Mesendoderm (in vitro differentiated cells): ENCODE data around the gene CD300E.

Experiments used
- DNase-seq: peaks from one replicate; pipeline ENCODE4 v3.0.0; 2013
- H2AK5ac ChIP-seq: 2 replicates; pipeline ENCODE4 v1.6.1; 2013; ENCODE audit warnings: low read length, inconsistent platforms
- H2BK120ac ChIP-seq: 2 replicates; pipeline ENCODE4 v1.6.1; 2013; ENCODE audit warnings: low read depth, mild to moderate bottlenecking, low read length, moderate library complexity, mixed read lengths
- H2BK15ac ChIP-seq: replicated peaks from 2 replicates; pipeline ENCODE4 v1.6.1; 2013; ENCODE audit warnings: low read depth, mild to moderate bottlenecking, moderate library complexity
- H2BK5ac ChIP-seq: 2 replicates; pipeline ENCODE4 v1.6.1; 2013; ENCODE audit warnings: low read length, inconsistent platforms
- H3K18ac ChIP-seq: 2 replicates; pipeline ENCODE4 v1.6.1; 2013; ENCODE audit warnings: mild to moderate bottlenecking, low read length, mixed read lengths
- H3K23ac ChIP-seq: one replicate; pipeline ENCODE4 v1.6.1; 2013; ENCODE audit warnings: low read length
- H3K27ac ChIP-seq: 2 replicates; pipeline ENCODE4 v1.5.1; 2013; ENCODE audit warnings: low read depth, mild to moderate bottlenecking, inconsistent platforms, low read length, moderate library complexity
- H3K27me3 ChIP-seq: 2 replicates; pipeline ENCODE4 v1.6.1; 2013; ENCODE audit warnings: low read length, control low read depth, mild to moderate bottlenecking, inconsistent platforms; ENCODE audit not compliant: insufficient read depth, poor library complexity
- H3K36me3 ChIP-seq: 2 replicates; pipeline ENCODE4 v1.6.1; 2013; ENCODE audit warnings: low read length, inconsistent platforms; ENCODE audit not compliant: control insufficient read depth, insufficient read depth
- H3K4ac ChIP-seq: one replicate; pipeline ENCODE4 v1.6.1; 2013; ENCODE audit warnings: low read depth, mild to moderate bottlenecking, low read length, moderate library complexity
- H3K4me1 ChIP-seq: 2 replicates; pipeline ENCODE4 v1.6.1; 2013; ENCODE audit warnings: low read depth, low read length, inconsistent platforms; ENCODE audit not compliant: control insufficient read depth
- H3K4me2 ChIP-seq: 2 replicates; pipeline ENCODE4 v1.6.1; 2013; ENCODE audit warnings: low read length
- H3K4me3 ChIP-seq: 2 replicates; pipeline ENCODE4 v1.5.1; 2013; ENCODE audit warnings: mild to moderate bottlenecking, low read length
- H3K56ac ChIP-seq: one replicate; pipeline ENCODE4 v1.6.1; 2013; ENCODE audit warnings: low read length
- H3K79me1 ChIP-seq: 2 replicates; pipeline ENCODE4 v1.6.1; 2013; ENCODE audit warnings: low read length, inconsistent platforms
- H3K79me2 ChIP-seq: 2 replicates; pipeline ENCODE4 v1.6.1; 2013; ENCODE audit warnings: mild to moderate bottlenecking, low read length; ENCODE audit not compliant: control insufficient read depth, insufficient read depth
- H3K9ac ChIP-seq: 2 replicates; pipeline ENCODE4 v1.6.1; 2013; ENCODE audit warnings: low read length, inconsistent platforms
- H4K5ac ChIP-seq: one replicate; pipeline ENCODE4 v1.6.1; 2013; ENCODE audit warnings: low read length
- H4K8ac ChIP-seq: one replicate; pipeline ENCODE4 v1.6.1; 2013; ENCODE audit warnings: low read depth, mild to moderate bottlenecking, control low read depth, low read length, moderate library complexity
- WGBS: extraction: QIAGEN DNeasy Blood & Tissue Kit; methylation state at CpG from one replicate; pipeline ENCODE4 v1.1.7; 2013; ENCODE audit warnings: low lambda C conversion rate, missing lambda C conversion rate; ENCODE audit not compliant: insufficient coverage; ENCODE audit errors: extremely low coverage; 5-methylcytosine and 5-hydroxymethylcytosine counted together

Gene CD300E

DNA sequence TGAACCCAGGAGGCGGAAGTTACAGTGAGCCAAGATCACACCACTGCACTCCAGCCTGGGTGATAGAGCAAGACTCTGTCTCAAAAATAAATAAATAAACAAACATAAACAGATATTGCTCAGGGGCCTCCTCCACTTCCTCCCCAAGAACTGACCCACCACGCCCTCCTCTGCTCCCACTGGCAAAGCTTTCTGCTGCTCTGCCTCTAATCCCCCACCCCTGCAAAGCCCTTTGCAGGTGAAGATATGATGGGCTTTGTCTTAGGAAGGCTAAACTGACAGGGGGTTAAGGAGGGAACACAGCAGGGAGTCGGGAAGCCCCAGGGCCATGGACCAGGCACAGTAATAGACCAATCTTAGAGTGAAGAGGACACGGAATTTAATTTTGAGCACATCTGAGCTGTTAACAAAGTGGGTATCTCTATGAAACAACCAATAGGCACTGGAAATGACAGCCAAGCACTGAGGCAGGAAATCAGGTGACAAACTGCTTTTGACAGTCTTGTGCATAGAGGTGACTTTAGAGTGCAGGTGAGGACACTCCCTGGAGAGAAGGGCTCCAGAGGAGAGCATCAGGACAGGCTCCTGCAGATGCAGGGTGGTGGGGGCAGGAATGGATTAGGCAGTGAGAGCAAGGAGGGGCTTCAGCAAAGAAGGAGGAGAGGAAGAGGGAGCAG, 25.1 kb downstream of the CD300E start:
- Histone ChIP-seq H2BK5ac (no peak overlapping the region), H3K79me2 (no peaks in the 10 kb centered on the region), H4K5ac (no peak overlapping the region), H2BK15ac (no peak overlapping the region), H3K18ac (no peak overlapping the region), H3K36me3 (no peaks in the 10 kb centered on the region), H3K4ac (no peak overlapping the region), H3K23ac (no peak overlapping the region), H3K9ac (no peak overlapping the region), H3K27me3 (no peaks in the 10 kb centered on the region), H2BK120ac (no peak overlapping the region), H3K27ac (no peak overlapping the region), H3K4me1 (no peaks in the 10 kb centered on the region), H2AK5ac (no peak overlapping the region), H3K79me1 (no peaks in the 10 kb centered on the region), H3K56ac (no peak overlapping the region), H3K4me3 (no peak overlapping the region), H4K8ac (no peak overlapping the region), H3K4me2 (no peak overlapping the region)
- no peak for DNase-seq
- WGBS = no CpG with 5 or more reads among the region's 4 CpGs

DNA sequence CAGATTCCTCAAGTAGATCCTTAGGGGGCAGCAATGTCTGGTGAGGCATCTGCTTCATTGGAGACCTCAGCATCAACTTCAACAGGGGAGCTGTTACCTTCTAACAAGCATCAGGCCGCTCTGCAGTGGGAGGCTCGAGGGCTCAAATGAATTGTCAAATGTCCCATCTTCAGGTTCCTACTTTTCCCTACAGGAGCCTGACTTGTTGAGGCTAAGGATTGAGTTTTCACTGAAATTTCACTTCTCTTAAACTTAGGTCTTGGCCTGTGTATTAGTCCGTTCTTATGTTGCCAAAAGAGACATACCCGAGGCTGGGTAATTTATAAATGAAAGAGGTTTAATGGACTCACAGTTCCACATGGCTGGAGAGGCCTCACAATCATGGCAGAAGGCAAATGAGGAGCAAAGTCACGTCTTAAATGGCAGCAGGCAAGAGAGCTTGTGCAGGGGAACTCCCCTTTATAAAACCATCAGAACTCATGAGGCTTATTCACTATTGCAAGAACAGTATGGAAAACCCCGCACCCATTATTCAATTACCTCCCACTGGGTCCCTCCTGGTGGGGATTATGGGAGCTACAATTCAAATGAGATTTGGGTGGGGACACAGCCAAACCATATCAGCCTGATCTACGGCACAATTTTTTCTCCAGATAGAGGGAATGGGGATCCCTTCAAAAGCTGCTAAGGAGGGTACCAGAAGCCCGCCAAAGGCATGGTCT, 26.3 kb downstream of the CD300E start:
- Histone ChIP-seq H3K4me1 (no peaks in the 10 kb centered on the region), H3K27me3 (no peaks in the 10 kb centered on the region), H3K36me3 (no peaks in the 10 kb centered on the region), H3K79me1 (no peaks in the 10 kb centered on the region), H3K18ac (no peak overlapping the region), H2AK5ac (no peak overlapping the region), H3K27ac (no peak overlapping the region), H2BK5ac (no peak overlapping the region), H3K4ac (no peak overlapping the region), H3K4me2 (no peak overlapping the region), H4K5ac (no peak overlapping the region), H3K9ac (no peak overlapping the region), H3K4me3 (no peak overlapping the region), H4K8ac (no peak overlapping the region), H3K23ac (no peak overlapping the region), H2BK15ac (no peak overlapping the region), H2BK120ac (no peak overlapping the region), H3K56ac (no peak overlapping the region), H3K79me2 (no peaks in the 10 kb centered on the region)
- no CpG with 5 or more reads among the region's 8 CpGs for WGBS
- peak; percentile 19 for DNase-seq

GRCh38 chr17:74595037-74595750, 28.3 kb downstream of the CD300E start:
- no peaks in the 10 kb centered on the region for H3K79me1 ChIP-seq
- H3K27ac ChIP-seq = no peak overlapping the region
- no peak overlapping the region for H3K23ac ChIP-seq
- DNase-seq = no peak
- no peaks in the 10 kb centered on the region for H3K79me2 ChIP-seq
- H2AK5ac ChIP-seq = no peak overlapping the region
- H4K8ac ChIP-seq = no peak overlapping the region
- no peak overlapping the region for H3K9ac ChIP-seq
- H2BK120ac ChIP-seq = no peak overlapping the region
- no peak overlapping the region for H4K5ac ChIP-seq
- H3K4ac ChIP-seq = no peak overlapping the region
- WGBS = no CpG with 5 or more reads among the region's 6 CpGs
- H2BK15ac ChIP-seq = no peak overlapping the region
- H3K36me3 ChIP-seq = no peaks in the 10 kb centered on the region
- H3K4me3 ChIP-seq = no peak overlapping the region
- no peaks in the 10 kb centered on the region for H3K4me1 ChIP-seq
- H3K4me2 ChIP-seq = no peak overlapping the region
- no peak overlapping the region for H2BK5ac ChIP-seq
- no peaks in the 10 kb centered on the region for H3K27me3 ChIP-seq
- no peak overlapping the region for H3K18ac ChIP-seq
- H3K56ac ChIP-seq = no peak overlapping the region

DNA sequence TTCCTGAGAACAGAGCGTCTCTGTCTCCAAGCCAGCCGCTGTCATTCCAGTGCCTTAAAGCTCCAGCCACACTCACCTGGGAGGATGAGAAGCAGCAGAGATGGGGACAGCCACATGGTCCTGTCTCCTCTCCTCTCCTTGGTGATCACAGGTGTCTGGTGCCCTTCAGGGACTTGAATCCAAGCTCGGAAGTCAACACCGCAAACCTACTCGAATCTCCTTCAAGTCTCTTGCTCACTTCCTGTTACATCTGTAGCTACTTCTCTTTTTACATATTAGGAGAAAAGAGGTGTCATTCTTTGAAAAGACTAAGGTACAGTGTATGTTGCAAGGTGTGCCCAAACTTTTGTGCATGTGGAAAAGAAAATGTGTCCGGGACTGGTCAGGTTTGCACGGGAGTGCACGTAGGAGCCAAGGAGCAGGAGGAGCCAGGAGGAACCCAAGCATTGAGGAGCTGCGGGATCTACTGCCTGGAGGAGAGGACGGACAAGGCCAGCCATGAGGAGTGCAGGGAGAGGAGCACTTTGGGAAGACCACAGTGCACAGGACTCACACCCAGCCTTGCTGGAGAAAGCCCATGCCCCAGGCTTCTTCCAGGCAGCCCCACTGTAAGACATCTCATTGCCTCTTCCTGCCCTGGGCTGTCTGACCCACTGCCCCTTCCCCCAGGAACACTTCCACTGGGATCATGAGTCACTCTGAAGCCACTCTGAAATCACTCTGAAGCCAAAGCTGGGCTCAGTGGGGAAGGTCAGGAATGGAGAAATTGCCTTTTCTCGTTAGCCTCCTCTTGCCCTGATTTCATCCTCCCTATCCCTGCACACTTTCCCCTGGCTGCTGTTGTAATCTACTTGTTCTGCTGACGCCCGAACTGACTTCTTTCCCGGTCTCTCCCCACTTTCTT, 31.2 kb downstream of the CD300E start, which contains the start of gene CD300LD:
CD300LD (minus strand) TSS at position 197 of the 904 bp plus-strand sequence; CDS start at position 116, 81 bp downstream.
- H2BK5ac ChIP-seq = no peak within 1 kb of the TSS
- no CpG with 5 or more reads among the region's 14 CpGs for WGBS
- H3K23ac ChIP-seq = no peak within 1 kb of the TSS
- no peak within 1 kb of the TSS for H3K56ac ChIP-seq
- H3K9ac ChIP-seq = no peak within 1 kb of the TSS
- no peak within 1 kb of the TSS for H4K5ac ChIP-seq
- H2AK5ac ChIP-seq = no peak within 1 kb of the TSS
- H3K36me3 ChIP-seq = no peaks in the 10 kb centered on the region
- H3K4me1 ChIP-seq = no peaks in the 10 kb centered on the region
- no peak within 1 kb of the TSS for H2BK120ac ChIP-seq
- H2BK15ac ChIP-seq = no peak within 1 kb of the TSS
- no peak within 1 kb of the TSS for H3K27ac ChIP-seq
- no peaks in the 10 kb centered on the region for H3K79me1 ChIP-seq
- H3K18ac ChIP-seq = no peak within 1 kb of the TSS
- H4K8ac ChIP-seq = no peak within 1 kb of the TSS
- no peak for DNase-seq
- H3K4ac ChIP-seq = no peak within 1 kb of the TSS
- no peak within 1 kb of the TSS for H3K4me2 ChIP-seq
- no peaks in the 10 kb centered on the region for H3K79me2 ChIP-seq
- H3K27me3 ChIP-seq = no peaks in the 10 kb centered on the region
- no peak within 1 kb of the TSS for H3K4me3 ChIP-seq

DNA sequence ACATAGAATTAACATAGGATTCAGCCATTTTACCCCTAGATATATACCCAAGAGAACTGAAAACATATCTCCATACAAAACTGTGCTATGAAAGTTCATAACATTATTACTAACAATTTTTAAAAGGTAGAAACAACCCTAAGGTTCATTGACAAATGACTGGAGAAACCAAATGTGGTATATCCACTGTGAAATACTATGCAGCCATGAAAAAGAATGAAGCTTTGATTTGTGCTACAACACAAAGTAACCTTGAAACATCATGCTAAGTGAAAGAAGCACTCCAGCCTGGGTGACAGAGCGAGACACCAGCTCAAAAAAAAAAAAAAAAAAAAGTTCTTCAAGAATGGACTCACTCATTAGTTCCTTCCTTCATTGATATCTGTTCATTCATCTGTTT, 32.0 kb downstream of the CD300E start:
- no CpG with 5 or more reads among the region's 1 CpG for WGBS
- H3K79me1 ChIP-seq = no peaks in the 10 kb centered on the region
- H3K56ac ChIP-seq = no peak overlapping the region
- no peak overlapping the region for H3K4ac ChIP-seq
- H2BK120ac ChIP-seq = no peak overlapping the region
- no peak overlapping the region for H3K9ac ChIP-seq
- H4K5ac ChIP-seq = no peak overlapping the region
- H3K27ac ChIP-seq = no peak overlapping the region
- H3K18ac ChIP-seq = no peak overlapping the region
- H3K27me3 ChIP-seq = no peaks in the 10 kb centered on the region
- H3K4me3 ChIP-seq = no peak overlapping the region
- H3K23ac ChIP-seq = no peak overlapping the region
- H2AK5ac ChIP-seq = no peak overlapping the region
- H3K4me1 ChIP-seq = no peaks in the 10 kb centered on the region
- no peaks in the 10 kb centered on the region for H3K79me2 ChIP-seq
- no peak overlapping the region for H3K4me2 ChIP-seq
- H2BK15ac ChIP-seq = no peak overlapping the region
- no peak overlapping the region for H2BK5ac ChIP-seq
- H3K36me3 ChIP-seq = no peaks in the 10 kb centered on the region
- no peak for DNase-seq
- H4K8ac ChIP-seq = no peak overlapping the region
